HG03571 (cell line): ENCODE measurements around the gene MNX1.

ENCODE experiments used
- ATAC-seq: cut with Tn5 transposase; IDR thresholded peaks from one replicate; pipeline ENCODE4 v1.9.1; 2021; ENCODE audit not compliant: unreplicated experiment

The MNX1 gene

GRCh38 chr7:156979711-156980110 lies 30.8 kb downstream of the MNX1 start:
- ATAC-seq = no peak

GRCh38 chr7:156979007-156979606 lies 31.4 kb downstream of the MNX1 start:
- no peak for ATAC-seq

GRCh38 chr7:156975620-156976019 lies 34.8 kb downstream of the MNX1 start:
- ATAC-seq = no peak

- no peak for ATAC-seq
Measured at GRCh38 chr7:156969972-156970420, 40.5 kb downstream of the MNX1 start.

- ATAC-seq = no peak
Measured at GRCh38 chr7:156968183-156968582, 42.3 kb downstream of the MNX1 start.

- no peak for ATAC-seq
Measured at GRCh38 chr7:156966387-156966786, 44.1 kb downstream of the MNX1 start.

- no peak for ATAC-seq
Measured at GRCh38 chr7:156964971-156965370, 45.5 kb downstream of the MNX1 start.

- no peak for ATAC-seq
Measured at GRCh38 chr7:156963472-156963871, 47.0 kb downstream of the MNX1 start.

GRCh38 chr7:156962897-156963296 lies 47.6 kb downstream of the MNX1 start:
- no peak for ATAC-seq

- ATAC-seq = no peak
Measured at GRCh38 chr7:156962145-156962544, 48.3 kb downstream of the MNX1 start.

- ATAC-seq = no peak
Measured at GRCh38 chr7:156956727-156957126, 53.7 kb downstream of the MNX1 start.

- ATAC-seq = no peak
Measured at GRCh38 chr7:156954941-156955340, 55.5 kb downstream of the MNX1 start.
